ENCODE results near the gene RFNG. TPM values are rescaled to one million over a fixed set of nuclear protein-coding genes. Genes with fewer than 3 reads are reported as not detected.

RFNG gene
- total and polyA plus RNA-seq, 2 of the 13 experiments (the other 11 are each of a cell fraction or from before 2014, with no cell fraction given): 61.4 to 64.0 TPM

- Histone ChIP-seq H3K27ac (ENCODE audit: extremely low read length, insufficient read depth, low read length) (no peak overlapping the region), H3K9me3 (ENCODE audit: low read length) (no peaks in the 10 kb centered on the region), H3K79me2 (ENCODE audit: insufficient read depth, low read length) (peaks cover 13% of the 10 kb centered on the region), H3K27me3 (ENCODE audit: control insufficient read depth in 1 of 2, insufficient read depth in 2 of 2, low read length in 2 of 2) (no peaks in the 10 kb centered on the region), H3K4me2 (ENCODE audit: low read depth, low read length) (no peak overlapping the region), H2AFZ (ENCODE audit: low read length) (no peak overlapping the region), H3K36me3 (replicated peaks in 1 of 2; ENCODE audit: control insufficient read depth in 1 of 2, insufficient read depth in 2 of 2, low read length in 2 of 2) (peaks cover 10 to 12% of the 10 kb centered on the region in 2 experiments), H3K9ac (ENCODE audit: insufficient read depth, low read depth, low read length) (no peak overlapping the region), H4K20me1 (ENCODE audit: insufficient read depth, low read length) (peaks cover 20% of the 10 kb centered on the region), H3K4me1 (ENCODE audit: insufficient read depth, low read length) (peaks cover 38% of the 10 kb centered on the region), H3K4me3 (replicated peaks in 1 of 3; ENCODE audit: insufficient read depth in 1 of 3, low read depth in 2 of 3, low read length in 3 of 3) (no peak overlapping the region)
- CTCF ChIA-PET (ENCODE audit: low intra/inter-chr PET ratio, low total read pairs): no interaction called here
- intact Hi-C loops (cut with micrococcal nuclease; ENCODE audit: unreplicated experiment) (loop anchor here (5.0 kb wide), 1 partner anchor 118 kb away; no protein-coding TSS in a partner anchor), in situ Hi-C loops (cut with HindIII; ENCODE audit: extremely low pct_ligation_motif_present, low pct_unique_long_range_greater_than_20kb) (loop anchor here (5.0 kb wide), 1 partner anchor 123 kb away; no protein-coding TSS in a partner anchor)
- DNase-seq (ENCODE audit: low spot score) (no peak), ATAC-seq (no peak), FAIRE-seq (no peak)
- WGBS (ENCODE audit: low lambda C conversion rate): 87% methylated on average over 23 of the region's 23 CpGs
- POLR2A ChIA-PET: interaction anchor here (1.6 to 6.2 kb wide), 2 partner anchors 12 to 64 kb away, joined by 3 to 112 read pairs; partner anchors contain the start of genes CENPX, FASN and LRRC45
- no TSS peak for BruUV-seq (replicated peaks)
- TF ChIP-seq RBM22 (optimal IDR thresholded peaks at IDR 0.05; ENCODE audit: low read length) (peak; percentile 68), FOXA1 (IDR thresholded peaks at IDR 0.05) (no peak), FOXA1 (CRISPR knock-in tag; IDR thresholded peaks at IDR 0.05) (0 out of 2 replicates have a peak, but pooled peaks have one; percentile 14), BRF2 (CRISPR knock-in tag; IDR thresholded peaks at IDR 0.05) (no peak), ONECUT2 (CRISPR knock-in tag; IDR thresholded peaks at IDR 0.05) (no peak), AGO2 (optimal IDR thresholded peaks at IDR 0.05; ENCODE audit: low read depth, low read length) (peak; percentile 96), ZNF574 (CRISPR knock-in tag; IDR thresholded peaks at IDR 0.05) (no peak), RBFOX2 (IDR thresholded peaks at IDR 0.05; ENCODE audit: low read depth, low read length) (peak; percentile 44; the same call in 1 of the 2 replicates), PRDM15 (CRISPR knock-in tag; IDR thresholded peaks at IDR 0.05) (peak; percentile 83), ZNF225 (CRISPR knock-in tag; IDR thresholded peaks at IDR 0.05) (no peak), ZSCAN25 (CRISPR knock-in tag; IDR thresholded peaks at IDR 0.05) (peak; percentile 77), NFKB2 (CRISPR knock-in tag; IDR thresholded peaks at IDR 0.05; ENCODE audit: borderline replicate concordance) (0 out of 2 replicates have a peak, but pooled peaks have one; percentile 25), HMGXB4 (CRISPR knock-in tag; IDR thresholded peaks at IDR 0.05; ENCODE audit: borderline replicate concordance in 1 of 2, low read depth in 1 of 2) (no peak), PAF1 (CRISPR knock-in tag; IDR thresholded peaks at IDR 0.05) (0 out of 2 replicates have a peak, but pooled peaks have one; percentile 27)
These were observed 17.1 kb downstream of the RFNG start for GRCh38 chr17:82034371-82035011.
